SU-DHL-6 (cell line): ENCODE data around the gene CHI3L2.

Experiments used
- H2AFZ ChIP-seq: fragments of 200-600 bp; sonication (generic); 2 replicates; pipeline ENCODE4 v1.6.1; 2014; ENCODE audit warnings: low read depth, mild to moderate bottlenecking, moderate library complexity, mixed read lengths, antibody characterized with exemption, low read length; ENCODE audit not compliant: severe bottlenecking
- H3F3A ChIP-seq: fragments of 200-600 bp; shearing (Covaris generic); 2 replicates; pipeline ENCODE4 v1.6.0; 2016; ENCODE audit warnings: antibody characterized with exemption, mild to moderate bottlenecking; ENCODE audit not compliant: insufficient read depth
- H3K27ac ChIP-seq: fragments of 200-600 bp; sonication (generic); 2 replicates; pipeline ENCODE4 v1.5.1; 2016; ENCODE audit warnings: low read depth, mild to moderate bottlenecking, low read length, moderate library complexity, mixed read lengths
- H3K27me3 ChIP-seq: fragments of 200-600 bp; sonication (generic), shearing (Covaris generic); 2 replicates; pipeline ENCODE4 v1.6.0; 2014; ENCODE audit warnings: mild to moderate bottlenecking, low read length
- H3K36me3 ChIP-seq: fragments of 200-600 bp; sonication (generic); 2 replicates; pipeline ENCODE4 v1.6.1; 2014; ENCODE audit warnings: mild to moderate bottlenecking, low read length, mixed read lengths
- H3K4me2 ChIP-seq: fragments of 300-600, 200-600 bp; shearing (Covaris generic), sonication (generic); 2 replicates; pipeline ENCODE4 v1.6.0; 2014; ENCODE audit warnings: low read length, low read depth, mild to moderate bottlenecking; ENCODE audit not compliant: poor library complexity, severe bottlenecking
- H3K4me3 ChIP-seq: fragments of 200-600 bp; sonication (generic); 2 replicates; pipeline ENCODE4 v1.5.1; 2014; ENCODE audit warnings: antibody characterized with exemption, low read length, mild to moderate bottlenecking, mixed read lengths; ENCODE audit not compliant: insufficient read depth, poor library complexity, severe bottlenecking
- H3K79me2 ChIP-seq: fragments of 200-600 bp; sonication (generic); 2 replicates; pipeline ENCODE4 v1.6.1; 2014; ENCODE audit warnings: mild to moderate bottlenecking, low read length, moderate library complexity; ENCODE audit not compliant: insufficient read depth
- H3K9ac ChIP-seq: fragments of 200-600 bp; sonication (generic); 2 replicates; pipeline ENCODE4 v1.7.0; 2014; ENCODE audit warnings: mild to moderate bottlenecking, low read length
- H3K9me2 ChIP-seq: fragments of 200-600 bp; sonication (generic); replicated peaks from 2 replicates; pipeline ENCODE4 v1.6.1; 2014; ENCODE audit warnings: low read length; ENCODE audit not compliant: insufficient read depth
- H3K9me3 ChIP-seq: fragments of 200-600 bp; sonication (generic); 2 replicates; pipeline ENCODE4 v1.6.1; 2014; ENCODE audit warnings: low read length, mixed read lengths; ENCODE audit not compliant: insufficient read depth
- H4K20me1 ChIP-seq: fragments of 200-600 bp; sonication (generic); 2 replicates; pipeline ENCODE4 v1.6.1; 2014; ENCODE audit warnings: low read depth, mild to moderate bottlenecking, antibody characterized with exemption, low read length, moderate library complexity, mixed read lengths
- EZH2phosphoT487 ChIP-seq: fragments of 200-600 bp; sonication (generic), shearing (Covaris generic); conservative IDR thresholded peaks from 2 replicates; pipeline ENCODE4 v1.6.1; 2018; ENCODE audit warnings: mild to moderate bottlenecking, antibody characterized with exemption, low read length, moderate library complexity, mixed read lengths
- TF ChIP-seq, protein P1 (sequence below): fragments of 200-600 bp; sonication (generic); IDR thresholded peaks from one replicate; pipeline ENCODE4 v1.5.1; 2017; ENCODE audit warnings: antibody characterized with exemption, mild to moderate bottlenecking, low read length, moderate library complexity; ENCODE audit not compliant: insufficient read depth, poor library complexity, severe bottlenecking

The CHI3L2 gene

DNA sequence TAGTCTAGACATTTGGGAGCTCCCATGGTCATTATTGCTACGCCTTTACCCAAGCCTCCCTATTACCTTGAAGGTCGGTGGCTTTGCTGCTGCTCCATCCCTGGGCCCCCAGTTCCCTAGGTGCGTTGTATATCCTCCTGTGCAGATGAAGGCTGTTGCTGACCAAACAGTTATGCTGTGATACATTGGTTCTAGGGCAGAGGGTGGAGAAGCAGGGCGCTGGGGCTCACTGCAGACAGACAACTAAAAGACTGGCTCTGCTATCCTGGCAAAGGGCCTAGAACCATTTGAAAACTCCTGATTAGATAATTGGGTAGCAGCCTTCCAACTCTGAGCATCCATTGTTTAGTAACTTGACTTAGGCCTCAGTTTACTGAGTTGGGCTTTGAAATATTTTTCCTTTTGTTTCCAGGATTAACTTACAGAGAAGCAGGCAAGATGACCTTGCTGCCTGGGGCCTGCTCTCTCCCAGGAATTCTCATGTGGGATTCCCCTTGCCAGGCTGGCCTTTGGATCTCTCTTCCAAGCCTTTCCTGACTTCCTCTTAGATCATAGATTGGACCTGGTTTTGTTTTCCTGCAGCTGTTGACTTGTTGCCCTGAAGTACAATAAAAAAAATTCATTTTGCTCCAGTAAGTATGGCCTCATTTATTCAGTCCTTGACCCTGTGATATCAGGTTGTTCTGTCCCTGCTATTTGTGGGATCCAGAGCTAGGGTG, 15.5 kb downstream of the CHI3L2 start:
- H4K20me1 ChIP-seq: 0 out of 2 replicates have a peak, but pooled peaks cover 3% of the 10 kb centered on the region
- H3K79me2 ChIP-seq: no peaks in the 10 kb centered on the region

DNA sequence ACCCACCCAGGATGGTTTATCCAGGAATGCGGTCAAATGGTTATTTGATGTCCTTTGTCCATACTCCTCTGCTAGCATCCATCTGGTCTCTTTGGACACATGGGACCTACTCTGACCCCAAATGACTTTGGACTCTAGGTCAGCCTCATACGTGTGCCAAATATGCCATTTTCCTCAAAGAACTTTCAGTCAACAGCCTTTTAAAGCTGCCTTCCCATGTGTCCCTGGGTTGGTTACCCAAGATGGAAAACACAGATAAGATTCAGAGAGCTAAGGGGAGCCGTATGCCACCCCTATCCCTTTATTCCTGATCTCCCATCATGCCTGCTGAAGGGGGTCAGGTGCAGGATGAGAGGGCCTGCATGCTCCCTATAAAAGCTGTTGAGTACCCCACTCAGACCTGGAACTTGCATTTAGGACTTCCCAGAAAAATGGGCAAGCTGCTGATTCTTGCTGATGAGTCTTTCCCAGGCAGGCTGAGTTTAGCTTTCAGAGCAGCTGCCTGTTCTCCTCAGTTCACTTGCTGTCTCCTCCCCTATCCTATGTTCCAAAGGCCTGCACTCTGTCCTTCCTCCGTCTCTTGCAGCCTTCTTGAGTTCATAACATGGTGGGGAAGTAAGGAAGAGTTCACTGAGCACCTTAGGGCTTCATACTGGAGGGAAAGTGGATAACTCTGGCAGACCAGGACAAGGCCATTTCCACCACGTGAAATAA, 19.8 kb downstream of the CHI3L2 start:
- H3K27me3 ChIP-seq: no peaks in the 10 kb centered on the region
- no peaks in the 10 kb centered on the region for H3K9me2 ChIP-seq
- H3K36me3 ChIP-seq: peaks cover 21% of the 10 kb centered on the region
- H3K27ac ChIP-seq: no peak overlapping the region
- no peak overlapping the region for H3K4me3 ChIP-seq
- H3K9ac ChIP-seq: no peak overlapping the region
- no peaks in the 10 kb centered on the region for H4K20me1 ChIP-seq
- no peak overlapping the region for H3K4me2 ChIP-seq
- TF ChIP-seq EZH2phosphoT487: no peak
- TF ChIP-seq, protein P1, sequence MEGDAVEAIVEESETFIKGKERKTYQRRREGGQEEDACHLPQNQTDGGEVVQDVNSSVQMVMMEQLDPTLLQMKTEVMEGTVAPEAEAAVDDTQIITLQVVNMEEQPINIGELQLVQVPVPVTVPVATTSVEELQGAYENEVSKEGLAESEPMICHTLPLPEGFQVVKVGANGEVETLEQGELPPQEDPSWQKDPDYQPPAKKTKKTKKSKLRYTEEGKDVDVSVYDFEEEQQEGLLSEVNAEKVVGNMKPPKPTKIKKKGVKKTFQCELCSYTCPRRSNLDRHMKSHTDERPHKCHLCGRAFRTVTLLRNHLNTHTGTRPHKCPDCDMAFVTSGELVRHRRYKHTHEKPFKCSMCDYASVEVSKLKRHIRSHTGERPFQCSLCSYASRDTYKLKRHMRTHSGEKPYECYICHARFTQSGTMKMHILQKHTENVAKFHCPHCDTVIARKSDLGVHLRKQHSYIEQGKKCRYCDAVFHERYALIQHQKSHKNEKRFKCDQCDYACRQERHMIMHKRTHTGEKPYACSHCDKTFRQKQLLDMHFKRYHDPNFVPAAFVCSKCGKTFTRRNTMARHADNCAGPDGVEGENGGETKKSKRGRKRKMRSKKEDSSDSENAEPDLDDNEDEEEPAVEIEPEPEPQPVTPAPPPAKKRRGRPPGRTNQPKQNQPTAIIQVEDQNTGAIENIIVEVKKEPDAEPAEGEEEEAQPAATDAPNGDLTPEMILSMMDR: no peak
- H3K9me3 ChIP-seq: no peaks in the 10 kb centered on the region
- H2AFZ ChIP-seq: no peak overlapping the region
- H3K79me2 ChIP-seq: no peaks in the 10 kb centered on the region
- peaks cover 29% of the 10 kb centered on the region for H3F3A ChIP-seq

More for the DNA sequence above, 15.5 kb downstream of the CHI3L2 start:
- H3K9me3 ChIP-seq: no peaks in the 10 kb centered on the region
- H3K9ac ChIP-seq: no peak overlapping the region
- H3K4me3 ChIP-seq: no peak overlapping the region
- no peak overlapping the region for H3K27ac ChIP-seq
- no peaks in the 10 kb centered on the region for H3K27me3 ChIP-seq
- no peak for TF ChIP-seq EZH2phosphoT487
- H3K9me2 ChIP-seq: no peaks in the 10 kb centered on the region
- peaks cover 58% of the 10 kb centered on the region for H3K36me3 ChIP-seq
- no peak overlapping the region for H2AFZ ChIP-seq
- H3K4me2 ChIP-seq: no peak overlapping the region
- peaks cover 42% of the 10 kb centered on the region for H3F3A ChIP-seq

DNA sequence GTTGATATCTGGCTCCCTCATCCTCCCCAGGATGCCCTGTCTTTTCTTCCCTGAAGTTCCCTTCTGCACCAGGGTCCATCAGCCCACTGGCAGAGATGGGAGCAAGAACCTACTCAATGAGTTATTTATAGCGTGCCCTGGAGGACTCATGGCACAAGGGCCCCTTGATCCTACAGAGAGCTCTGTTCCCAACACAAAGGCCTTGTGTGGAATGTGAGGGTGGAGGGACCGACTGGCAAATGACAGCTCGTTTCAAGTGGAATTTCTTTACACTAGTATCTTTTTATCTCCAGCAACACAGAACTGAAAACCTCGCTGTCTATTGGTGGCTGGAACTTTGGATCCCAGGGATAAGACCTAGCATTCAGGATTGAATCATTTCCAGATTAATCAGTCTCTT, 22.4 kb downstream of the CHI3L2 start:
- H3K9ac ChIP-seq: no peak overlapping the region
- H3K4me2 ChIP-seq: no peak overlapping the region
- no peak overlapping the region for H2AFZ ChIP-seq
- no peaks in the 10 kb centered on the region for H3K36me3 ChIP-seq
- no peak overlapping the region for H3K27ac ChIP-seq
- H3F3A ChIP-seq: peaks cover 6% of the 10 kb centered on the region
- no peaks in the 10 kb centered on the region for H4K20me1 ChIP-seq
- no peaks in the 10 kb centered on the region for H3K27me3 ChIP-seq
- H3K79me2 ChIP-seq: no peaks in the 10 kb centered on the region
- TF ChIP-seq, protein P1: no peak
- TF ChIP-seq EZH2phosphoT487: no peak
- H3K9me2 ChIP-seq: no peaks in the 10 kb centered on the region
- no peaks in the 10 kb centered on the region for H3K9me3 ChIP-seq
- H3K4me3 ChIP-seq: no peak overlapping the region

DNA sequence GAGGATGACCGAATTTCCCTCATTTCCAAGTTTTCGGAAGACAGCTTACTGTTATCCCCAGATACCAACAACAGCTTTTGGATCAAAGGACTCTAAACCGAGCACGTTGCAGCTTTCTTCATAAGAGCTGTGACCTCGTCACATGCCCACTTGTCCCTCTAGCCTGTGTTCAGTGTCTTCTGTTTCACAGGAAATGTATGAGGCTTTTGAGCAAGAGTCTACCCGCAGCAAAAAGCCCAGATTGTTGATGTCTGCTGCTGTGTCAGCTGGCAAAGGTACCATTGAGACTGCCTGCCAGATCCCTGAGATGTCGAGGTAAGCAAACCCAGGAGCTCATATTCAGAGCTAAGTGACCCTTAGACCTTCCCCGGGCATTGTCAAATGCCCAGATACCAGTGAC, 24.1 kb downstream of the CHI3L2 start:
- Histone ChIP-seq H2AFZ (no peak overlapping the region), H4K20me1 (no peaks in the 10 kb centered on the region), H3K4me2 (no peak overlapping the region), H3K9me2 (no peaks in the 10 kb centered on the region), H3K9me3 (no peaks in the 10 kb centered on the region), H3K27ac (no peak overlapping the region), H3K79me2 (no peaks in the 10 kb centered on the region), H3K4me3 (no peak overlapping the region), H3K36me3 (no peaks in the 10 kb centered on the region), H3K9ac (no peak overlapping the region), H3F3A (no peaks in the 10 kb centered on the region), H3K27me3 (no peaks in the 10 kb centered on the region)
- no peak for TF ChIP-seq EZH2phosphoT487
- TF ChIP-seq, protein P1: no peak
